ENCODE data around the gene ZNF726.
"Not testable (repeated sequence)": the region's sequence is repeated elsewhere in the genome, so short reads cannot be mapped to it uniquely, and the experiment has no call there.

The ZNF726 gene

GRCh38 chr19:23969630-23970029 is 54.9 kb downstream of the ZNF726 start:
- no peak for TF ChIP-seq Cebpa-rat (IDR thresholded peaks at IDR 0.05)
- Histone ChIP-seq H3K36me3 (no peaks in the 10 kb centered on the region), H4K20me1 (no peaks in the 10 kb centered on the region), H3K27me3 (peaks cover 12 to 28% (median 21%) of the 10 kb centered on the region in 11 experiments), H3K27ac (no peak overlapping the region), H3K9ac (no peak overlapping the region), H3K9me3 (replicated peaks in 1 of 11) (peaks cover 0 to 20% (median 17%) of the 10 kb centered on the region in 11 experiments; a peak in 17 of 22 replicates), H3K4me3 (no peak overlapping the region), H3K4me2 (no peak overlapping the region), H3K4me1 (no peaks in the 10 kb centered on the region)

GRCh38 chr19:23971598-23971997 is 56.9 kb downstream of the ZNF726 start:
- H3K9me3 ChIP-seq (replicated peaks in 1 of 11): peaks cover 0 to 18% (median 16%) of the 10 kb centered on the region in 11 experiments; a peak in 17 of 22 replicates
- peaks cover 12 to 28% (median 21%) of the 10 kb centered on the region in 11 experiments for H3K27me3 ChIP-seq
- no peak for TF ChIP-seq Cebpa-rat (IDR thresholded peaks at IDR 0.05)
- no peak overlapping the region for H3K9ac ChIP-seq
- H3K27ac ChIP-seq: no peak overlapping the region
- no peak overlapping the region for H3K4me2 ChIP-seq
- no peaks in the 10 kb centered on the region for H3K36me3 ChIP-seq
- H4K20me1 ChIP-seq: no peaks in the 10 kb centered on the region
- no peak overlapping the region for H3K4me3 ChIP-seq
- H3K4me1 ChIP-seq: no peaks in the 10 kb centered on the region

- Histone ChIP-seq H3K27ac (no peak overlapping the region), H3K9ac (no peak overlapping the region), H4K20me1 (no peaks in the 10 kb centered on the region), H3K9me3 (replicated peaks in 1 of 11) (peaks cover 0 to 18% (median 16%) of the 10 kb centered on the region in 11 experiments; a peak in 17 of 22 replicates), H3K4me2 (no peak overlapping the region), H3K4me3 (no peak overlapping the region), H3K27me3 (peaks cover 12 to 28% (median 21%) of the 10 kb centered on the region in 11 experiments), H3K36me3 (no peaks in the 10 kb centered on the region), H3K4me1 (no peaks in the 10 kb centered on the region)
- no peak for TF ChIP-seq Cebpa-rat (IDR thresholded peaks at IDR 0.05)
Observed at GRCh38 chr19:23972161-23972560, 57.5 kb downstream of the ZNF726 start.

- Histone ChIP-seq H3K4me1 (no peaks in the 10 kb centered on the region), H3K36me3 (no peaks in the 10 kb centered on the region), H3K9me3 (replicated peaks in 1 of 11) (peaks cover 0 to 18% (median 16%) of the 10 kb centered on the region in 11 experiments; a peak in 17 of 22 replicates), H3K27ac (no peak overlapping the region), H3K9ac (no peak overlapping the region), H3K4me3 (no peak overlapping the region), H3K27me3 (peaks cover 12 to 28% (median 21%) of the 10 kb centered on the region in 11 experiments), H3K4me2 (no peak overlapping the region), H4K20me1 (no peaks in the 10 kb centered on the region)
- TF ChIP-seq Cebpa-rat (IDR thresholded peaks at IDR 0.05): 0 out of 22 replicates have a peak, but pooled peaks of 1 of the 11 experiments have one; percentile 8
Observed at GRCh38 chr19:23974941-23975340, 60.3 kb downstream of the ZNF726 start.

- H3K4me3 ChIP-seq, H3K9ac ChIP-seq, H3K36me3 ChIP-seq, H4K20me1 ChIP-seq, H3K4me2 ChIP-seq, H3K27ac ChIP-seq, H3K4me1 ChIP-seq: not testable (repeated sequence)
- Histone ChIP-seq H3K9me3 (replicated peaks in 1 of 11) (peaks cover 0 to 14% (median 12%) of the 10 kb centered on the region in 11 experiments; a peak in 17 of 22 replicates), H3K27me3 (peaks cover 12 to 25% (median 18%) of the 10 kb centered on the region in 11 experiments)
Observed at GRCh38 chr19:23976631-23977030, 61.9 kb downstream of the ZNF726 start.

- not testable (repeated sequence) for H3K4me1 ChIP-seq; H3K9me3 ChIP-seq (replicated peaks in 1 of 11); H4K20me1 ChIP-seq
Observed at GRCh38 chr19:23977256-23977655, 62.6 kb downstream of the ZNF726 start.

GRCh38 chr19:23978068-23978467 is 63.4 kb downstream of the ZNF726 start:
- H4K20me1 ChIP-seq: no peaks in the 10 kb centered on the region
- H3K4me2 ChIP-seq: no peak overlapping the region
- H3K9ac ChIP-seq: no peak overlapping the region
- no peaks in the 10 kb centered on the region for H3K36me3 ChIP-seq
- no peaks in the 10 kb centered on the region for H3K9me3 ChIP-seq (replicated peaks in 1 of 11)
- peaks cover 0 to 11% (median 4%) of the 10 kb centered on the region in 11 experiments; a peak in 18 of 22 replicates for H3K27me3 ChIP-seq
- no peak overlapping the region for H3K27ac ChIP-seq
- no peaks in the 10 kb centered on the region for H3K4me1 ChIP-seq
- no peak for TF ChIP-seq Cebpa-rat (IDR thresholded peaks at IDR 0.05)
- no peak overlapping the region for H3K4me3 ChIP-seq

More at GRCh38 chr19:23977256-23977655, 62.6 kb downstream of the ZNF726 start:
- H3K4me2 ChIP-seq, H3K9ac ChIP-seq, H3K27ac ChIP-seq, H3K4me3 ChIP-seq, H3K36me3 ChIP-seq: not testable (repeated sequence)
- peaks cover 8 to 19% (median 12%) of the 10 kb centered on the region in 11 experiments for H3K27me3 ChIP-seq

GRCh38 chr19:23980805-23981204 is 66.1 kb downstream of the ZNF726 start:
- Histone ChIP-seq H3K9me3 (replicated peaks in 1 of 11) (no peaks in the 10 kb centered on the region), H3K9ac (no peak overlapping the region), H3K4me3 (no peak overlapping the region), H3K27me3 (no peaks in the 10 kb centered on the region), H3K4me1 (no peaks in the 10 kb centered on the region), H3K27ac (no peak overlapping the region), H3K36me3 (no peaks in the 10 kb centered on the region), H3K4me2 (no peak overlapping the region), H4K20me1 (no peaks in the 10 kb centered on the region)
- no peak for TF ChIP-seq Cebpa-rat (IDR thresholded peaks at IDR 0.05)

- no peaks in the 10 kb centered on the region for H3K36me3 ChIP-seq
- no peak overlapping the region for H3K4me3 ChIP-seq
- no peaks in the 10 kb centered on the region for H3K9me3 ChIP-seq (replicated peaks in 1 of 11)
- no peak overlapping the region for H3K4me2 ChIP-seq
- H3K27me3 ChIP-seq: no peaks in the 10 kb centered on the region
- no peaks in the 10 kb centered on the region for H4K20me1 ChIP-seq
- H3K27ac ChIP-seq: no peak overlapping the region
- no peak for TF ChIP-seq Cebpa-rat (IDR thresholded peaks at IDR 0.05)
- no peak overlapping the region for H3K9ac ChIP-seq
- no peaks in the 10 kb centered on the region for H3K4me1 ChIP-seq
Observed at GRCh38 chr19:23981863-23982262, 67.2 kb downstream of the ZNF726 start.

- no peaks in the 10 kb centered on the region for H3K27me3 ChIP-seq
- no peak overlapping the region for H3K4me3 ChIP-seq
- no peak for TF ChIP-seq Cebpa-rat (IDR thresholded peaks at IDR 0.05)
- H3K4me2 ChIP-seq: no peak overlapping the region
- H3K9me3 ChIP-seq (replicated peaks in 1 of 11): no peaks in the 10 kb centered on the region
- H3K36me3 ChIP-seq: no peaks in the 10 kb centered on the region
- H3K4me1 ChIP-seq: no peaks in the 10 kb centered on the region
- no peak overlapping the region for H3K27ac ChIP-seq
- H4K20me1 ChIP-seq: no peaks in the 10 kb centered on the region
- no peak overlapping the region for H3K9ac ChIP-seq
Observed at GRCh38 chr19:23983406-23983805, 68.7 kb downstream of the ZNF726 start.

Measured in BLaER1 treated with 17β-estradiol and CSF1 and Interleukin-3, amounts not matched to agents 10 nM and 100 nM (cell line).